GM13977 (cell line): ENCODE measurements around the gene KSR1.

ENCODE experiments used
- DNase-seq: peaks from one replicate; pipeline ENCODE4 v3.0.0; 2012; ENCODE audit warnings: low spot score
- CTCF ChIP-seq: IDR thresholded peaks from 2 replicates; pipeline ENCODE4 v1.5.1; 2012; ENCODE audit warnings: mild to moderate bottlenecking, control low read depth; ENCODE audit not compliant: insufficient read depth; ENCODE audit errors: extremely low read depth, missing control alignments
- in situ Hi-C: fragments of 300-500 bp; cut with MboI; formaldehyde crosslinking; loops from one replicate; pipeline ENCODE4 v1.12.0; 2022; ENCODE audit warnings: low sequenced_read_pairs, low pct_unique_long_range_greater_than_20kb, mixed read lengths, inconsistent platforms; ENCODE audit not compliant: unreplicated experiment

KSR1 gene

GRCh38 chr17:27551701-27552248 lies 95.5 kb downstream of the KSR1 start:
- no peak for TF ChIP-seq CTCF
- no peak for DNase-seq
- in situ Hi-C loops = no loop called here

GRCh38 chr17:27552276-27552732 lies 96.1 kb downstream of the KSR1 start:
- TF ChIP-seq CTCF = no peak
- in situ Hi-C loops = no loop called here
- no peak for DNase-seq

- no peak for TF ChIP-seq CTCF
- no peak for DNase-seq
- in situ Hi-C loops = no loop called here
These were observed 96.8 kb downstream of the KSR1 start for GRCh38 chr17:27553019-27553511.

- TF ChIP-seq CTCF = no peak
- no peak for DNase-seq
These were observed 97.9 kb downstream of the KSR1 start for GRCh38 chr17:27554152-27554551.

GRCh38 chr17:27554911-27555310 lies 98.7 kb downstream of the KSR1 start:
- no peak for TF ChIP-seq CTCF
- in situ Hi-C loops = no loop called here
- no peak for DNase-seq

More at GRCh38 chr17:27554152-27554551, 97.9 kb downstream of the KSR1 start:
- in situ Hi-C loops = no loop called here

GRCh38 chr17:27555339-27555738 lies 99.1 kb downstream of the KSR1 start:
- TF ChIP-seq CTCF = no peak
- in situ Hi-C loops = no loop called here
- DNase-seq = no peak
